ENCODE results near the gene TCF7L2. TPM values are rescaled to one million over a fixed set of nuclear protein-coding genes. Genes with fewer than 3 reads are reported as not detected.

The TCF7L2 gene
- total RNA-seq, 1 donor, result 8.8 TPM

GRCh38 chr10:113068178-113068890 is 118.3 kb downstream of the TCF7L2 start:
- no peak for TF ChIP-seq CTCF (IDR thresholded peaks at IDR 0.05; ENCODE audit: insufficient read depth, low read length)
- H3K4me3 ChIP-seq (ENCODE audit: low read depth, low read length), result no peak overlapping the region
- DNase-seq (ENCODE audit: low read depth), result no peak

GRCh38 chr10:113069595-113069994 is 119.5 kb downstream of the TCF7L2 start:
- no peak overlapping the region for H3K4me3 ChIP-seq (ENCODE audit: low read depth, low read length)
- TF ChIP-seq CTCF (IDR thresholded peaks at IDR 0.05; ENCODE audit: insufficient read depth, low read length), result no peak
- no peak for DNase-seq (ENCODE audit: low read depth)

DNA sequence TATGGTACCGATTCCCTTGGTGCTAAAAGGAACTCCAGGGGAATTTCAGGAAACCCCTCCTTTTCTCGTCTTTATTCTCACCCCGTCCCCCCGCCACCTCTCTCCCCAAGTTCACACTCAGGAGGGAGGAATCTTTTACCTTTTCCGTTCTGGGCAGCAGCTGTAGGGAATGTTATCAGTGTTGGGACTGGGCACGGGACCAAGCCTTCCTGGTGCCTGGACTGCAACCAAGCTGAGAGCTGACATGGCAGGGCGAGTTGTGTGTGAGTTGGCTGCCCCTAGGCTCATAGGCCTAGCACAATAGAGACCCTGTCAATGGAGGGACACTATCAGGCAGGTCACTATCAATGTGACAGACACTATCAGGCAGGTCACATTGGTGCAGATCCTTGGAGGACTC is 121.4 kb downstream of the TCF7L2 start:
- TF ChIP-seq CTCF (IDR thresholded peaks at IDR 0.05; ENCODE audit: insufficient read depth, low read length), result no peak
- H3K4me3 ChIP-seq (ENCODE audit: low read depth, low read length), result no peak overlapping the region
- DNase-seq (ENCODE audit: low read depth), result peak; percentile 77

DNA sequence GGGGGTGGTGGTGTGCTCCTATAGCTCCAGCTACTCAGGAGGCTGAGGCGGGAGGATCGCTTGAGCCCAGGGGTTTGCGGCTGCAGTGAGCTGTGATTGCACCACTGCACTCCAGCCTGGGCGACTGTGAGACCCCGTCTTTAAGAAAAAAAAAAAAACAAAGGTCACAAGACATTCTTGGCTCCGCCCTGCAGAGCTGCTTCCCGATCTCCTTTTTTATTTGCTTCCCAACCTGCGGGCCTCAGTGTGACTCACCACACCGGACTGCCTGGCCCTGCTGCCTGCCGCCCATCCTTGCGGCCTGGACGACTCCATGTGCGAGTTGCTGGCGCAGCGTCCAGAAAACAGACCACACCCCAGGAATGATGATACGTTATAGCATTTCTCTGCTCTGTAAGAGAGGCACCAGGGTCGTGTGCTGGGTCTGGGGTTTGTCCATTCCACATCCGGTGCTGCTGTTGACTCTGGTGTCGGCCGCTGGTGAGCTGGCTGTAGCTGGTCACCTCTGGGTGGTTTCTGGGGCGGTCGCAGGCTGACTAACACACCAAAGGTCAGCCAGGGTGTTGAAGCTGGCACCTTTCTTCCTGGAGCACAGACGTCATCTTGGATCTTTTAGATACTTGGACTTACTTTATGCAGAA is 123.6 kb downstream of the TCF7L2 start:
- no peak for TF ChIP-seq CTCF (IDR thresholded peaks at IDR 0.05; ENCODE audit: insufficient read depth, low read length)
- peak; percentile 98 for DNase-seq (ENCODE audit: low read depth)
- peak overlapping the region; percentile 17 for H3K4me3 ChIP-seq (ENCODE audit: low read depth, low read length)

DNA sequence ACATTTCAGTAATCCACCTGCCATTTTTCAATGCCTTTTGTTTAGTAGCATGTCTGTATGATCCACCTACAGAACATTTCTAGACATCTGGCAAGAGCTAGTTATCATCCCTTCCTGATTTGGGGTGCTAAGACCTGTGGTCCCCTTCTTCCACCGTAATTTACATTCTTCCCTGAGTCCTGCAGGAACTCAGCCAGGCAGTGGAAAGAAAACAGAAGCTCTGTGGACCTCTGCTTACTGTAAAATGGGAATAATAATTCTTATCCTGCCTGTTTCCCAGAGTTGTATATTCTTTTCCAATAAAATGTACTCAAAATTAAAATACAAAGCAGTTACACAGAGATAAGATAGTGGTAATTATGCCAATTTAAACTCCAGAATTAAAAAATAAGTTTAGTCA is 126.9 kb downstream of the TCF7L2 start:
- H3K4me3 ChIP-seq (ENCODE audit: low read depth, low read length), result no peak overlapping the region
- DNase-seq (ENCODE audit: low read depth), result no peak
- no peak for TF ChIP-seq CTCF (IDR thresholded peaks at IDR 0.05; ENCODE audit: insufficient read depth, low read length)

DNA sequence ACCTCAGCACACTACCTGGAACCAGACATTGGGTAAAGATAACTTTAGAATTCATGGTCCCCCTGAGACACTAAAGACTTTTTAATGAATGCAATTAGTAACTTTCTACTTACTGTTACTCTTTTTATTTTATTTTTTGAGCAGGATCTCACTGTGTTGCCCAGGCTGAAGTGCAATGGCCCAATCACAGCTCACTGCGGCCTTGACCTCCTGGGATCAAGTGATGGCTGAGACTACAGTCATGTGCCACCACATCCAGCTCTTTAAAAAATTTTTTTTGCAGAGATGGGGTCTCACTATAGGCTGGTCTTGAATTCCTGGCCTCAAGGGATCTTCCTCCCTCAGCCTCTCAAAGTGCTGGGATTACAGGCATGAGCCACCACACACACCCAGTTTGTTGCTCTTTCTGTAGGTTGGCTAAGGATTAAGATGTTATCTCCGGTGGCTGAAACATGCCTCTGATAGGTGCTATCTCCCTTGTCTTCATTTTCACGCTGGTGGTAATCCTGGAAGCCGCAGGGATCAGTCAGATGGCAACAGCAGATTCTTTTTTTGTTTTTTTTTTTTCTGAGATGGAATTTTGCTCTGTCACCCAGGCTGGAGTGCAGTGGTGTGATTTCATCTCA is 128.3 kb downstream of the TCF7L2 start:
- no peak for DNase-seq (ENCODE audit: low read depth)
- no peak overlapping the region for H3K4me3 ChIP-seq (ENCODE audit: low read depth, low read length)
- no peak for TF ChIP-seq CTCF (IDR thresholded peaks at IDR 0.05; ENCODE audit: insufficient read depth, low read length)

Measured in fibroblast of the aortic adventitia (primary cell).